GM19467 (cell line): Measurements from ENCODE around the gene PPM1J.
A peak's percentile ranks its signal among the peaks of the same experiment; 100 is the strongest.

ENCODE experiments used
- ATAC-seq: cut with Tn5 transposase; IDR thresholded peaks from one replicate; pipeline ENCODE4 v1.9.1; 2021; ENCODE audit warnings: mild to moderate bottlenecking, moderate library complexity; ENCODE audit not compliant: unreplicated experiment

PPM1J gene

GRCh38 chr1:112706505-112707220 is 8.5 kb downstream of the PPM1J start, which contains the start of gene RHOC:
TSS of gene RHOC (minus strand) at chr1:112707127. CDS start at chr1:112703799, 3,328 bp downstream.
- ATAC-seq, result peak; percentile 50

- peak; percentile 47 for ATAC-seq
Measured at GRCh38 chr1:112704934-112705627, 10.1 kb downstream of the PPM1J start.

- no peak for ATAC-seq
Measured at GRCh38 chr1:112704391-112704933, 10.7 kb downstream of the PPM1J start.

- no peak for ATAC-seq
Measured at GRCh38 chr1:112703706-112704105, 11.4 kb downstream of the PPM1J start.

- ATAC-seq, result no peak
Measured at GRCh38 chr1:112702420-112703261, 12.5 kb downstream of the PPM1J start.

GRCh38 chr1:112702067-112702395 is 13.1 kb downstream of the PPM1J start:
- ATAC-seq, result no peak

- no peak for ATAC-seq
Measured at GRCh38 chr1:112701227-112702066, 13.7 kb downstream of the PPM1J start.

GRCh38 chr1:112700290-112701226 is 14.6 kb downstream of the PPM1J start:
- no peak for ATAC-seq

- ATAC-seq, result no peak
Measured at GRCh38 chr1:112699425-112700144, 15.5 kb downstream of the PPM1J start.

GRCh38 chr1:112698366-112699310 is 16.5 kb downstream of the PPM1J start:
- ATAC-seq, result no peak

GRCh38 chr1:112697781-112698201 is 17.3 kb downstream of the PPM1J start:
- no peak for ATAC-seq

- ATAC-seq, result no peak
Measured at GRCh38 chr1:112696578-112697314, 18.4 kb downstream of the PPM1J start.

GRCh38 chr1:112695276-112695675 is 19.9 kb downstream of the PPM1J start:
- no peak for ATAC-seq

- ATAC-seq, result no peak
Measured at GRCh38 chr1:112694363-112694929, 20.7 kb downstream of the PPM1J start.

GRCh38 chr1:112693821-112694220 is 21.3 kb downstream of the PPM1J start:
- no peak for ATAC-seq

GRCh38 chr1:112692681-112693080 is 22.5 kb downstream of the PPM1J start:
- no peak for ATAC-seq
